Measurements from ENCODE around the gene IQSEC3.

Gene IQSEC3

DNA sequence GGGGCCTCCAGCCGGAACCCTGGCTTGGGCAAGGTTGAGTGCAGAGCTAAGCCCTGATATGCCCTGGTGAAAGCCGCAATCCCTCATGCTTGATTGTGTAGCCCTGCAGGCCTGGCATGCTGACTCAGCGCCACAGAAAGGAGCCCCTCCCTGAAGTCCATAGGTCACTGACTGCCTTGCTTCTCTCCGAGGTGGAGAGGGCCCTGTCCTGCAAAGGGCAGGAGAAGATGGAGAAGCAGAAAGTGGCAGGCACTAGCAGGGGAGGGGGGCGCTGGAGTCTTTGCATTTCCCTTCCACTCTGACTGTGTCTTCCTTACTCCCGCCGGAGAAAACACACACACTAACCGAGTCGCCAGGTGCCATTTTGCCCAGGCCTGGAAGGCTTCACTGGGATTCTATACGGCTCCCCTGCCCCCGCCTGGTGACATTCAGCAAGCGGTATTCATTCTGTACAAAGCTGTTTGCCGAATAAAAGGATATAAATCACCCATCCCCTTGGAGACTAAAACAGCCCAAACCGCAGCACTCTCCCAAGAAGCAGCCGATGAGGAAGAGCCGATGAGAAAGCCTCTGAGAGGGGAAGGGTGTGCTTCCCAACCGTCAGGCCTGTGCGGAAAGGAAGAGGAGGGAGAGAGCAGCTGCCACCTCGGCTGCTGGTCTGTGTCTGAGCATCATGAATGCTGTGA, 77.5 kb downstream of the IQSEC3 start:
- DNase-seq = no peak

- DNase-seq = no peak
Observed at GRCh38 chr12:144650-145284, 78.2 kb downstream of the IQSEC3 start.

DNA sequence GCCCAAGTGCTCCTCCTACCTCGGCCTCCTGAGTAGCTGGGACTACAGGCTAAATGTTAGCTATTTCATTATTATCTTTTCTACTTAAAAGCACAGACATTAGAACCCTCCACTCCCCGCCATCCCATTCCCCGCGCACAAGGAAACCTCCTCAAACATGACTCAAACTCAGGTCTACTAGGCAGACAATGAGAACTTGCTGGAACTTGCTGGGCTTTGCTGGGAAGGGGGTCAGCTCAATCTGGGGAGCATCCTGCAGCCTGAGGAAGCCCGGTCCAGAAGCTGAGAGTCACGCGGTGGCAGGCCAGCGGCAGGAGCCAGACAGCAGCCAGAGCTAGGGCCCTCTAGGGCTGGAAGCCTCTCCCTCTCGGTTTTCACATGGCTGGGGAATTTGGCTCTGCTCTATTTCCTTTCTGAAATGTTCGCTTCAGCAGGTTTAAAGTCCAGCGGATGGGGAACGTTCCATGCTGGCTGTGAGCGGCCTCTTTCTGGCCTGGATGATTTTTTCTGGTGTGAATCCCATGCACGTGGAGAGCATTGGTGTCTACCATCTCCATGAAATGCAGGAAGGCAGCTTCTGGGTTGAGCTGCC, 78.9 kb downstream of the IQSEC3 start:
- no peak for DNase-seq

DNA sequence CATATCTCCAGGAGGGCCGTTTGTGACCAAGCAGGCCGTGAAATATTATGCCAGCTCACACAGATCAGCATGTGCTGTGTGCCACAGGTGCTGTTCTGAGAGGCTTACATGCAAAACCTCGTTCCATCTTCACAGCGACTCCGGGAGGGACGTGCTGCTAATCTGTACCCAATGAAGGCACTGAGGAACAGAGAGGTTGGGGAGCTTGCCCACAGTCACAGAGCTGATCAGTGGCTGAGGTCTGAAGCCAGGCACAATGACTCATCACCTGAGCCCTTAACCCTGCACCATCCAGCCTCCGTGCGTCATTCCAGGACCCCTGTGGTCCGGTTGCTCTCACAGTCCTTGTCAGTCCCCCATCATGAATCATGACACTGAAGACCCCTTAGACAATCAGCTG, 80.7 kb downstream of the IQSEC3 start:
- DNase-seq = no peak

DNA sequence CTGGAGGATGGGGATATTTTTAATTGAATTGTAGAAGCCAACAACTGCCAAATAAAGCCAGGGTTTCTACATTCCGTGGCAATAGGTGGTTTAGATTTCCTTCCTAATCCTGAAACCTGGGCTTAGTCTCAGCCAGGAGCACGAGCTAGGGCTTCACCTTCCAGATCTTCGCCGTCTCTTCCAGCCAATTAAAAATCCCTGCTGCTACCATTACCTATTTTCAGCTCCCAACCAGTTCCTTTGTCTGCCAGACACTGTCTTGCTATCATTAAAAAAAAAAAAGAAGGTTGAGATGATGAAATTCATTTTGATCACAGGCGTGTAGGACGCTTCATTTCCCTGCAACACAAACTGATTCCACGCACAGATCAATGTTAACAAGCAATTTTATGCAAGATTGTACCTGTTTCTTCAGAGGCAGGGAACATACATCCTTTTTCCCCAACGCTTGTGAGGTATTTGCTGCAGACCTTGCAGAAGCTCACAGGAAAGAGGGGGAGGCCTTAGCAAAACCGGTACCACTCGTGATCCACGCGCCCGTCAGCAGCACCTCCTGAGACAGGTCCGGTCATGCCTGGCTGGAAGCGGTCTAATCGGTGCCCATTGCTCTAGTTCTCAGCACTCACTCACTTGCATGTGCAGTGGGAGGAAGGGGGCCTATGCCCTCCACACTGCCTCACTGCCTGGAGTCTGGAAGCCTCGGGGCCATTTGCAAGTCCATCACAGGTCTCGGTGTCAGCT, 82.3 kb downstream of the IQSEC3 start:
- DNase-seq = no peak

- DNase-seq = no peak
Observed at GRCh38 chr12:151579-151978, 85.0 kb downstream of the IQSEC3 start.

DNA sequence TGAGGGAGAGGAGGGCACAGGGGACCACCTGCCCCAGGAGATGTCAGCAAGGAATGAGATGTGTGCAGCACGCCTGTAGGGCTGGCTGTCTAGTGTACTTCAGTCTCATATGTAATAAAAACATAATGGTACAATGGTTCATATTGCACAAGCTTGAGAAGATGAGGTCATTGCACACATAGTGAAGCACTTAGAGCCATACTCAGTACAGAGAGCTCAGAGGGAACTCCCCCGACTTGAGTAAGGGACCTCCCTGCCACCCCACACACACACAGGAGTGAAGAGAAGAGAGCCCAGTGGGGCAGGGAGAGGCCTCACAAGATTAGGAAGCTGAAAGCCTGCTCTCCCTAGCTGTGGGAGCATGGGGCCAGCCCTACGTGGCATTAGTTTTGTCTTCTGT, 85.9 kb downstream of the IQSEC3 start:
- no peak for DNase-seq

DNA sequence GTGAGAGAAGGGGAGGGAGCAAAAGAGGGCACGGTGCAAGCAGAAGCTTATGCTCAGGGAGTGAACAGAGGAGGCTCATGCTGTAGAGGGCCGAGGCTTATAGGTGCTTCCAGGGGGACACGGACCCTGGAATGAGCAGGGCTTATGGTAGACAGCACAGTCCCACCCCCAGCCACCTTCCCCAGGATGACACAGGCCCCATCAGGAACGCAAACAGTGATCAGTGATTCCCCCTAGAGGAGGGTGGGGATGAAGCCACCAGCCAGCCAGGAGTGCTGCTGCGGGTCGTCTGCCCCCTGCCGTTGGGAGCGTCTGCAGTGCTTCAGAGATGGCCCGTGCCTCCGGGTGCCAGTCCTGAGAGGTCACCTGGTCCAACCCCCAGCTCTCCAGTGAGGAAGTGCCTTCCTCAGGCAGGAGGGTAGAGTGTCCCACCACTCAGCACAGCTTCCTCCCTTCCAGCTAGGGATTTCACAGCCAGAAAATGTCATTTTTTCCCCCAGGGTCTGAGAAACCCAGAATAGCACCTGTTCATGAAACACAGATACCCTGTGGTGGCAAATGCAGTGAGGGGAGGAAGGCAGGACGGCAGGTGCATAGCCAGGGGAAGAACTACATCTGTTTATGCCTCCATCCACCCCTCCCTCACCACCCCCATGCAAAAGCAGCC, 86.6 kb downstream of the IQSEC3 start:
- DNase-seq = peak; percentile 66 to 74

- DNase-seq = no peak
Observed at GRCh38 chr12:154058-154457, 87.5 kb downstream of the IQSEC3 start.

DNA sequence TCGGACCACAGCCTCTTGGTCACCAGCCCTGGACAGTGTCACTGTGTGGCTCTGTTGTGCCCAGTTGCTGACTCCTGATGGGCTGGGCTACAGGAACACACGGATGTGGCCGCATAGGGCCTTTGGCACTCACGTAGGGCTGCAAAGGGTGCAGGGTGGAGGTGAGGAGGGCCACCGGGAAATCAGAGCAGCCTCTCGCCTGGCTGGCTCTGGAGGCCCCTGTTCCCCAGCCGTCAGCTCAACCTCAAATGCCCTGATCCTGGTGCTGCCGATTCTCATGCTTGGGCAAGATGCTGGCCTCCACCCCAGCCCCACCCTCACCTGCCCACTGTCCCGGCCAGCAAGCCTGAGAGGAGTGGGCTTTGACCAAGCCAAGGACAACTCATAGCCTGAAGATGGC, 88.4 kb downstream of the IQSEC3 start:
- no peak for DNase-seq

GRCh38 chr12:155646-156045, 89.1 kb downstream of the IQSEC3 start:
- DNase-seq = no peak

DNA sequence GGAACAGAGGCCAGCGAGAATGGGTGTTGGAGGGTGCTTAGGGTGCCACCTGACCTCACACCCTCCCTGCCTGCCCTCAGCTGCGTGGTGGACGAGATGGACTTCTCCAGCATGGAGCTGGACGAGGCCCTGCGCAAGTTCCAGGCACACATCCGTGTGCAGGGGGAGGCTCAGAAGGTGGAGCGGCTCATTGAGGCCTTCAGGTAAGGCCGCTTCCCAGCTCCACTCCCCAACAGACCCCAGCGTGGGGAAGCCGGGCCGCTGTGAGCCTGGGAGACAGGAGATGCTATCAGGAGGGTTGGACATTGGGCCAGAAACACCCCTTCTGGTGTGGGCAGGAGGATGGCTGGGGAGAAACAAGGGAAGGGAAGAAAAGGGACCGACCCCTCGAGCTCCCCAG, 90.4 kb downstream of the IQSEC3 start:
- no peak for DNase-seq

DNA sequence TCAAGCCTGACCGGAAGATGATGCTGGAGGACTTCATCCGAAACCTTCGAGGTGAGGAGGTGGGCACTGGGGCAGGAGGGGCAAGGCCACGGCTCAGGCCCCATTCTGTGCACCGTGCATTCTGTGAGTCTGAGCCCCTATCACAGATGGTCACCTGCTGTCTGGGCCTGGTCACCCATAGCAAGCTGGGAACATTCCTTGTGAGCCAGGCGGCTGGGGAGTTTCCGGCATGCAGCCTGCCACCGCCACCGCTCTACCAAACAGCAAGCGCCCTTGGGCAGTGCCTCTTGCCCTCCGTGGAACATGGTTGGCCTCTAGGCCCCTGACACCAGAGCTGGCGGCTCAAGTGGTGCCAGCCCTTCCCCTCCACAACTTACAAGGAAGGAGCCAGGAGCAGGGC, 91.1 kb downstream of the IQSEC3 start:
- DNase-seq = no peak

DNA sequence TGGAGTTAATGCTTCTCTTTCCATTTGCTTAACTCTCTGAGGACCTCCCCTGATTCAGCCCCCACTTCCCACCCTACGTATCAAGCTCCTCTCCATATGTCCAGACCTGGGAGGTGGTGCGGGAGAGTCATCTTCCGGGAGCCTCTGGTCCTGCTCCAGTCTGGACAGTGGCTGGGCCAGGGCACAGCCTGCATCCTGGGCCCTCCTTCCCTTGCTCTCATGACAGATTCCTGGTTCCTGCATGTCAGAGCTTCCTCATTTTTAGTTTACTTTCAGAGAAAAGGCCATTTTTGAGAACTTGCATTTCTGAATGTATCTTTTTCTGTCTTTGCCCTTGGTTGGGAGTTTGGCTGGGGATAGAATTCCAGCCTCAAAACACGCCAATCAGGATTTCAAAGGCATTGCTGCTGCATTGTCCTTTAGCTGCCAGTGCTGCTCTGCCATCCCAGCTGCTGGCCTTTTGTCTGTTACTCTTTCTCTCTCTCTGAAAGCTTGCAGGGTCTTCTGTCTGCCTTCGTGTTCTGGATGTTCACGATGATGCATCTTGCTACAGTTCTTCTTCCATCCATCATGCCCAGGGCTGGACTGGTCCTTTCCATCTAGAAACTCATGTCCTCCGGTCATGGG, 92.7 kb downstream of the IQSEC3 start:
- no peak for DNase-seq

GRCh38 chr12:160858-161257, 94.3 kb downstream of the IQSEC3 start:
- no peak for DNase-seq

- no peak for DNase-seq
Observed at GRCh38 chr12:161823-162222, 95.3 kb downstream of the IQSEC3 start.

DNA sequence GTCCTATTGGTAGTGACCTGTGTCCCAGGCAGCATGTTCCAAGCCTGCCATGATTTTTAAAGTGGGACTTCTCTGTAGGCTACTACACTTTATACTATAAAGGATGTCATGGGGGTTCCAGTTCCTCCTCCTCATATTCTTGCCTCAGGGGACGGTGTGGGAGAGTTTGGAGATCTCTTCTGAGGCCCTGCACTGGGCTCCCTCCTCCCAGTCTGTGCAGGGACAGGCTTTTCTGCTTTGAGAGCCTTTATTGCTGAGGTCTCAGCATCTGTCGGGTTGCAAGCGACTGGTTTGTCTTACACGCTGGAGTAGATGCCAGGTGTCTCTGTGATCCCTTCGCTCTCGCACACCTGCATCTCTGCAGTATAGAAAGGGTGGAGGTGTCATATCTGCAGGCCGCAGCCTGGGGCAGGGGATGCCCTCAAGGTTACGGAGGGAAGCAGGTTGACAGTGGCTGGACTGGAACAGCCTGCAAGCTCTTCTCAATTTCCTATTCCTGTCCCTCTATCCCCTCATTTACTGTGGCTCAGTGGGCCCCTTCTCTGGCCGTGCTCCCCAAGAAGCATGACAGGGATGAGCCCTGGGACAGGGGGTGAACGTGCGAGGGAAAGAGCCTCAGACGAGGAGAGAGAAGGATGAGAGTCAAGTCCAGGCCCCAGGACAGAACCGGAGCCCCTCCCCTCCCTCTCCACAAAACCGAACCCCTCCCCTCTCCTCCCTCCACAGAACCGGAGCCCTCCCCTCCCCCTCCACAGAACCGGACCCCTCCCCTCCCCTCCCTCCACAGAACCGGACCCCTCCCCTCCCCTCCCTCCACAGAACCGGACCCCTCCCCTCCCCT, 96.1 kb downstream of the IQSEC3 start:
- no peak for DNase-seq

DNA sequence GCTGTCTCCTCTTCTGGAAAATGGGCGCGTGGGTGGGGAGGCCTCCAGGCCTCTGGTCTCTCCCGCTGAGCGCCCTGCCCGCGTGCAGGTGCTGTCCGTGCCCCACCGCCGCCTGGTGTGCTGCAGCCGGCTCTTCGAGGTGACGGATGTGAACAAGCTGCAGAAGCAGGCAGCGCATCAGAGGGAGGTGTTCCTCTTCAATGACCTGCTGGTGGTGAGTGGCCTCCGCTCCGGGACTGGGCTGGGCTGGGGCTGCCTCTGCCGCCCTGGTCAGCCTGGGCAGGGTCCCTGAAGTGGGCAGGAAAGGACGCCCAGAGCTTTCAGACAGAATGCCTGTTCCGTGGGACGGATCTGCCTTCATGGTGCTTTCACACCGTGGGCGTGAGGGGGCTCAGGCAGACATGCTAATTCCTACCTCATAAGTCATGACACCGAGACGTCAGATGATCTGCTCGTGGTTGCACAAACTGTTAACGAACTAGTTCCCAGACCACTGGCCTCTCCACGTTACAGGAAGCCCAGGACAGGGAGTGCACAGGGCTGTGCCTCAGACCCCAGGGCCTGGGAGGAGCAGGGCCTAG, 96.9 kb downstream of the IQSEC3 start:
- no peak for DNase-seq

GRCh38 chr12:164207-164606, 97.6 kb downstream of the IQSEC3 start:
- DNase-seq = no peak

- no peak for DNase-seq
Observed at GRCh38 chr12:165862-166368, 99.3 kb downstream of the IQSEC3 start.

DNA sequence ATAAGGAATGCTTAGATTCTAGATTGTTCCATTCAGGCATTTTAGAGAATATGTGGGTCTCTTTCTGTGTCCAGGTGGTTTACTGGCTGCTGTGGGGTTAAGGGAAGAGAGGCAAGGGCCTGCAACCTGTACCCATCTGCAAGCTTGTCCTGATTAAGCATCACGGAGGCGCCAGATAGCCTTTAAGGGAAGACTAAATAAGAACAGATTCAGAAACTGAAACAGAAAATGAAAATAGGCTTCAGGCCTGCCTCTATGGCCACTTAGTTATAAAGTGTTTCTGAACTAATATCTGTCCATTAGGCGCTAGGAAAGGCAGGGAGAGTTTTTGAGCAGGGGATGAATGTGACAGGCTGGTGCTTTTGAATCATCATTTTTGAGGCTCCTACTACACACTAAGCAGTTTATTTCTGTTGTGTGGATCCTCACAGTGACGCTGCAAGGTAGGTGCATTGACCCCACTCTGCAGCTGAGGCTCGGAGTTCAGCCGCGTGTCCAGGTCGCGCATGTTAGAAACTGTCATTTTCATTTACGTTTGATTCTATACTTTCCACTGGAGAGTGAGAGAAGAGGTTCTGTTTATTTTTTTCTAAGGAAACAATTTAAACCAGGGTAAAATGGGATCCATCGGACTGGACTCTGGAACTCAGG, 100.0 kb downstream of the IQSEC3 start:
- DNase-seq = no peak
